Tibial nerve (tissue), 4 donors: ENCODE data around the gene KRTAP1-5.

Source experiments
- EP300 ChIP-seq, 2 donors: sonication (generic); formaldehyde crosslinking; IDR thresholded peaks; one replicate each; pipeline ENCODE4 v1.6.1; 2017; ENCODE audit warnings: antibody characterized with exemption in 2 of 2, mild to moderate bottlenecking in 1 of 2
- POLR2A ChIP-seq, 2 donors: fragments of 450-650 bp; IDR thresholded peaks; one replicate each; pipeline ENCODE4 v1.6.1; 2017; ENCODE audit warnings: antibody characterized with exemption in 2 of 2, mild to moderate bottlenecking in 2 of 2, moderate library complexity in 2 of 2
- TF ChIP-seq, protein P1 (sequence below), 5 experiments: fragments of 200-600 bp in 3 of 5; fragments of 450-650 bp in 2 of 5; sonication (generic) in 3 of 5; IDR thresholded peaks; one replicate each; pipeline ENCODE4 v1.5.1; 2016 to 2019; ENCODE audit warnings: antibody characterized with exemption in 5 of 5, mild to moderate bottlenecking in 3 of 5, moderate library complexity in 2 of 5

DNA sequence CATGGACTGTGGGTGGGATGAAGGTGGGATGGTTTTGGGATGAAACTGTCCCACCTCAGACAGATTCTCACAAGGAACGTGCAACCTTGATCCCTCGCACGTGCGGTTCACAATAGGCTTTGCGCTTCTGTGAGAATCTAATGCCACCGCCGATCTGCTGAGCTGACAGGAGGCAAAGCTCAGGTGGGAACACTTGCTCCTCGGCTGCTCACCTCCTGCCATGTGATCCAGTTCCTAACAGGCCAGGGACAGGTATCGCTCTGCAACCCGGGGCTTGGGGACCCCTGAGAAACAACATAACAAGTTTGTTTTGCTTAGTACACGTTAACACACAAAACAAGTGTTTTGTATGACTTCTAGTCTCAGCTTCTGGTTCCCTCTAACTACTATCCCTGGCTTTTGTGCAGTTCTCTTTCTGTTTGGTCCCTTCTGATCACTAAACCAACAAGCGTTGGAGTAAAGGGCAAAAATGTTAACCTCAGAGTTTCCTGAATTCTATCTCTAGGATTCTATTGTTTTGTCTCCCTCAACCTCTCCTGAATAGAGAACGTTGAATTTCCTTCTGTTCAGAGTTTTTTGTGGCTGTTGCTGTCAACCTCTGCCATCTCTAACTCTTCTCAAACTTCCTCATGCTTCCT, 10.3 kb downstream of the KRTAP1-5 start:
- TF ChIP-seq POLR2A (IDR thresholded peaks at IDR 0.05): no peak
- TF ChIP-seq, protein P1, sequence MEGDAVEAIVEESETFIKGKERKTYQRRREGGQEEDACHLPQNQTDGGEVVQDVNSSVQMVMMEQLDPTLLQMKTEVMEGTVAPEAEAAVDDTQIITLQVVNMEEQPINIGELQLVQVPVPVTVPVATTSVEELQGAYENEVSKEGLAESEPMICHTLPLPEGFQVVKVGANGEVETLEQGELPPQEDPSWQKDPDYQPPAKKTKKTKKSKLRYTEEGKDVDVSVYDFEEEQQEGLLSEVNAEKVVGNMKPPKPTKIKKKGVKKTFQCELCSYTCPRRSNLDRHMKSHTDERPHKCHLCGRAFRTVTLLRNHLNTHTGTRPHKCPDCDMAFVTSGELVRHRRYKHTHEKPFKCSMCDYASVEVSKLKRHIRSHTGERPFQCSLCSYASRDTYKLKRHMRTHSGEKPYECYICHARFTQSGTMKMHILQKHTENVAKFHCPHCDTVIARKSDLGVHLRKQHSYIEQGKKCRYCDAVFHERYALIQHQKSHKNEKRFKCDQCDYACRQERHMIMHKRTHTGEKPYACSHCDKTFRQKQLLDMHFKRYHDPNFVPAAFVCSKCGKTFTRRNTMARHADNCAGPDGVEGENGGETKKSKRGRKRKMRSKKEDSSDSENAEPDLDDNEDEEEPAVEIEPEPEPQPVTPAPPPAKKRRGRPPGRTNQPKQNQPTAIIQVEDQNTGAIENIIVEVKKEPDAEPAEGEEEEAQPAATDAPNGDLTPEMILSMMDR (IDR thresholded peaks at IDR 0.05): no peak
- no peak for TF ChIP-seq EP300 (IDR thresholded peaks at IDR 0.05)
